H9 (cell line): Measurements from ENCODE around the gene FAIM2. TPM values are rescaled to one million over a fixed set of nuclear protein-coding genes. Genes with fewer than 3 reads are reported as not detected.
A peak's percentile ranks its signal among the peaks of the same experiment; 100 is the strongest.

Experiments used
- DNase-seq: peaks from one replicate; pipeline ENCODE4 v3.0.0-alpha.2; 2017
- H2AFZ ChIP-seq: one replicate; pipeline ENCODE4 v1.6.1; 2013; ENCODE audit warnings: mild to moderate bottlenecking, low read length, control low read depth, moderate library complexity
- H2AK5ac ChIP-seq: 2 replicates; pipeline ENCODE4 v1.6.1; 2013; ENCODE audit warnings: low read length, control low read depth, mixed read lengths; ENCODE audit not compliant: insufficient read length
- H2BK120ac ChIP-seq: one replicate; pipeline ENCODE4 v1.6.1; 2013; ENCODE audit warnings: low read depth, mild to moderate bottlenecking, low read length, control low read depth, inconsistent platforms; ENCODE audit not compliant: poor library complexity, severe bottlenecking
- H2BK12ac ChIP-seq: 2 replicates; pipeline ENCODE4 v1.6.1; 2013; ENCODE audit warnings: low read length, control low read depth, mixed read lengths, low read depth; ENCODE audit not compliant: insufficient read length
- H2BK15ac ChIP-seq: 2 replicates; pipeline ENCODE4 v1.6.1; 2013; ENCODE audit warnings: low read depth, low read length, control low read depth
- H2BK20ac ChIP-seq: one replicate; pipeline ENCODE4 v1.6.1; 2013; ENCODE audit warnings: low read depth, mild to moderate bottlenecking, low read length, control low read depth, inconsistent platforms; ENCODE audit not compliant: poor library complexity, severe bottlenecking
- H2BK5ac ChIP-seq: 2 replicates; pipeline ENCODE4 v1.6.1; 2013; ENCODE audit warnings: low read length, control low read depth, mixed read lengths; ENCODE audit not compliant: insufficient read length
- H3K14ac ChIP-seq: 2 replicates; pipeline ENCODE4 v1.6.1; 2013; ENCODE audit warnings: low read length, control low read depth; ENCODE audit not compliant: insufficient read depth
- H3K18ac ChIP-seq: 2 replicates; pipeline ENCODE4 v1.6.1; 2013; ENCODE audit warnings: low read depth, mild to moderate bottlenecking, mixed read lengths, low read length, control low read depth; ENCODE audit not compliant: insufficient read length
- H3K23ac ChIP-seq: 2 replicates; pipeline ENCODE4 v1.6.1; 2013; ENCODE audit warnings: low read length, control low read depth, mixed read lengths, low read depth; ENCODE audit not compliant: insufficient read length
- H3K23me2 ChIP-seq: 2 replicates; pipeline ENCODE4 v1.6.1; 2013; ENCODE audit warnings: low read depth, mild to moderate bottlenecking, mixed read lengths, low read length, control low read depth; ENCODE audit not compliant: insufficient read length, poor library complexity, severe bottlenecking
- H3K27ac ChIP-seq: 2 replicates; pipeline ENCODE4 v1.5.1; 2013; ENCODE audit warnings: low read length, control low read depth, mixed read lengths, low read depth; ENCODE audit not compliant: insufficient read length
- H3K27me3 ChIP-seq: 2 replicates; pipeline ENCODE4 v1.6.1; 2013; ENCODE audit warnings: low read length, control low read depth, inconsistent platforms; ENCODE audit not compliant: insufficient read depth
- H3K4ac ChIP-seq: 2 replicates; pipeline ENCODE4 v1.6.1; 2013; ENCODE audit warnings: low read depth, mild to moderate bottlenecking, control low read depth, inconsistent platforms, low read length, moderate library complexity
- H3K4me1 ChIP-seq: 2 replicates; pipeline ENCODE4 v1.6.1; 2013; ENCODE audit warnings: low read length, control low read depth, inconsistent platforms; ENCODE audit not compliant: insufficient read depth
- H3K4me2 ChIP-seq: 2 replicates; pipeline ENCODE4 v1.6.1; 2013; ENCODE audit warnings: low read length, control low read depth, mixed read lengths; ENCODE audit not compliant: insufficient read length, insufficient read depth
- H3K56ac ChIP-seq: 2 replicates; pipeline ENCODE4 v1.6.1; 2013; ENCODE audit warnings: low read depth, mild to moderate bottlenecking, mixed read lengths, low read length, control low read depth; ENCODE audit not compliant: insufficient read length
- H3K79me1 ChIP-seq: 2 replicates; pipeline ENCODE4 v1.6.1; 2013; ENCODE audit warnings: low read depth, mild to moderate bottlenecking, moderate library complexity, low read length, control low read depth, inconsistent platforms; ENCODE audit not compliant: insufficient read depth, poor library complexity, severe bottlenecking
- H3K79me2 ChIP-seq: 2 replicates; pipeline ENCODE4 v1.6.1; 2013; ENCODE audit warnings: low read length, control low read depth, inconsistent platforms; ENCODE audit not compliant: insufficient read depth
- H3K9ac ChIP-seq: 2 replicates; pipeline ENCODE4 v1.6.1; 2013; ENCODE audit warnings: low read length, control low read depth, mixed read lengths; ENCODE audit not compliant: insufficient read length; ENCODE audit errors: extremely low read depth
- H3K9me3 ChIP-seq: one replicate; pipeline ENCODE4 v1.6.1; 2013; ENCODE audit warnings: low read depth, low read length, inconsistent platforms; ENCODE audit not compliant: control insufficient read depth
- H3T11ph ChIP-seq: one replicate; pipeline ENCODE4 v1.6.1; 2013; ENCODE audit warnings: mild to moderate bottlenecking, low read length, control low read depth, inconsistent platforms
- H4K20me1 ChIP-seq: one replicate; pipeline ENCODE4 v1.6.1; 2013; ENCODE audit not compliant: control insufficient read depth, insufficient read length, insufficient read depth
- H4K5ac ChIP-seq: 2 replicates; pipeline ENCODE4 v1.6.1; 2013; ENCODE audit warnings: low read depth, mild to moderate bottlenecking, mixed read lengths, low read length, control low read depth; ENCODE audit not compliant: insufficient read length
- H4K8ac ChIP-seq: replicated peaks from 2 replicates; pipeline ENCODE4 v1.6.1; 2013; ENCODE audit warnings: low read length, control low read depth, mixed read lengths, low read depth; ENCODE audit not compliant: insufficient read length
- H4K91ac ChIP-seq: 2 replicates; pipeline ENCODE4 v1.6.1; 2013; ENCODE audit warnings: low read depth, mild to moderate bottlenecking, moderate library complexity, mixed read lengths, low read length, control low read depth; ENCODE audit not compliant: insufficient read length
- H3K27ac Mint-ChIP-seq, 3 experiments: 2 replicates in 2 of 3; 3 replicates in 1 of 3; pipeline ENCODE4 v1.8.0; 2020 to 2021; ENCODE audit warnings: mixed read lengths in 3 of 3, mild to moderate bottlenecking in 1 of 3, moderate library complexity in 1 of 3
- H3K27me3 Mint-ChIP-seq: 2 replicates; pipeline ENCODE4 v1.8.0; 2021; ENCODE audit warnings: low read depth, mild to moderate bottlenecking, moderate library complexity, mixed read lengths
- H3K36me3 Mint-ChIP-seq, 3 experiments: 2 replicates in 2 of 3; 3 replicates in 1 of 3; pipeline ENCODE4 v1.8.0; 2020 to 2021; ENCODE audit warnings: low read depth in 3 of 3, mixed read lengths in 3 of 3; ENCODE audit not compliant: insufficient read depth in 1 of 3
- H3K4me1 Mint-ChIP-seq, 2 experiments: 2 replicates each; pipeline ENCODE4 v1.8.0; 2020; ENCODE audit warnings: mixed read lengths in 2 of 2
- H3K4me3 Mint-ChIP-seq, 2 experiments: 2 replicates in 1 of 2; 3 replicates in 1 of 2; pipeline ENCODE4 v1.8.0; 2020 to 2021; ENCODE audit warnings: mild to moderate bottlenecking in 2 of 2, mixed read lengths in 2 of 2, moderate library complexity in 1 of 2
- H3K9me3 Mint-ChIP-seq, 2 experiments: 2 replicates in 1 of 2; 3 replicates in 1 of 2; pipeline ENCODE4 v1.8.0; 2020; ENCODE audit warnings: mild to moderate bottlenecking in 2 of 2, mixed read lengths in 2 of 2, moderate library complexity in 1 of 2
- WGBS: extraction: QIAGEN DNeasy Blood & Tissue Kit; methylation state at CpG from one replicate; pipeline ENCODE4 v1.1.7; 2013; ENCODE audit warnings: missing lambda C conversion rate, low lambda C conversion rate, mixed read lengths; ENCODE audit not compliant: insufficient read length; ENCODE audit errors: extremely low coverage; 5-methylcytosine and 5-hydroxymethylcytosine counted together
- total RNA-seq: library from RNA; stranded (reverse); gene quantifications from 2 replicates; pipeline ENCODE4 v1.2.1, GENCODE V29; 2021
- TF ChIP-seq, protein P1 (sequence below): fragments of 200-600 bp; sonication (generic); conservative IDR thresholded peaks from 3 replicates; pipeline ENCODE4 v1.8.0; 2021; ENCODE audit warnings: antibody characterized with exemption, mild to moderate bottlenecking

Gene FAIM2
- total RNA-seq, 1 experiment from 2014 or later: 0.42 TPM

DNA sequence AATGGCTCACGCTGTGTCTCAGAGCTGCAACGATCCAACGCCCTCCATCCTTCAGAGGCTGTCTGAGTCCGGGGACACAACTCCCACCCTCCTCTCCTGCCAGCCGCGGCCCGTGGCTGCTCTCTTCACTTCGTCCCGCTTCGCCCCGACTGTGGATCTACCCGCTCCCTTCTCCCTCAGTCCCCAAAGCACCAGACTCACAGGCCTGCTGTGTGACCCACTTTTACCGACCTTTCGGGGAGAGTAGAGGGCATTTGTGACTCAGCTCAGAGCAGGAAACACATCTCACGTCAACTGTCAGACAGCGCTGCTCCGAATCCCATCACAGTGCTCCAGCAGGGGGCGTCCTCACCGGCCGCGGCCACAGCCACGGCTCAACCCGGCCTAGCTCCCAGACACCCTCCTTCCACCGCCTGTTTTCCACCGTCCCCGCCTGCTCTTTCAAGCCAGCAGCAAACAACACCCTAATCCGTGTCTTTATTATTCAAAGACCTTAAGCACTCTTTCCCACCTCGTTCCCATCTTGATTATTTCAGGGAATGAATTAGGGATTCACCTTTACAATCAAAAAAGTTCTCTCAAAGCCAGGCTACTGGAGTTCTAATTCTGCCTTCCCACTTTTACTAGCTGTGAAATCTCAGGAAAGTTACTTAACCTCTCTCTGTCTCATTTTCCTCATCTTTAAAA lies 41.8 kb upstream of the FAIM2 start:
- H4K20me1 ChIP-seq: no peaks in the 10 kb centered on the region
- H3K23ac ChIP-seq: no peak overlapping the region
- DNase-seq: peak; percentile 94
- no peak overlapping the region for H4K8ac ChIP-seq
- no peaks in the 10 kb centered on the region for H3K9me3 ChIP-seq
- H2AK5ac ChIP-seq: no peak overlapping the region
- H2BK5ac ChIP-seq: no peak overlapping the region
- no peak overlapping the region for H3K9ac ChIP-seq
- Mint-ChIP-seq H3K9me3 (no peaks in the 10 kb centered on the region), H3K27me3 (peaks cover 27% of the 10 kb centered on the region), H3K36me3 (no peaks in the 10 kb centered on the region), H3K4me3 (peak overlapping the region; percentile 56 to 75), H3K4me1 (peaks cover 41 to 60% of the 10 kb centered on the region in 2 experiments), H3K27ac (peak overlapping the region in 1 of 3 experiments; percentile 71; a peak in 2 of 7 replicates)
- no peaks in the 10 kb centered on the region; the same call in 1 of the 2 replicates for H3K4me1 ChIP-seq
- no peak overlapping the region for H3T11ph ChIP-seq
- H3K23me2 ChIP-seq: peaks cover 5% of the 10 kb centered on the region
- no peak overlapping the region for H3K56ac ChIP-seq
- TF ChIP-seq, protein P1, sequence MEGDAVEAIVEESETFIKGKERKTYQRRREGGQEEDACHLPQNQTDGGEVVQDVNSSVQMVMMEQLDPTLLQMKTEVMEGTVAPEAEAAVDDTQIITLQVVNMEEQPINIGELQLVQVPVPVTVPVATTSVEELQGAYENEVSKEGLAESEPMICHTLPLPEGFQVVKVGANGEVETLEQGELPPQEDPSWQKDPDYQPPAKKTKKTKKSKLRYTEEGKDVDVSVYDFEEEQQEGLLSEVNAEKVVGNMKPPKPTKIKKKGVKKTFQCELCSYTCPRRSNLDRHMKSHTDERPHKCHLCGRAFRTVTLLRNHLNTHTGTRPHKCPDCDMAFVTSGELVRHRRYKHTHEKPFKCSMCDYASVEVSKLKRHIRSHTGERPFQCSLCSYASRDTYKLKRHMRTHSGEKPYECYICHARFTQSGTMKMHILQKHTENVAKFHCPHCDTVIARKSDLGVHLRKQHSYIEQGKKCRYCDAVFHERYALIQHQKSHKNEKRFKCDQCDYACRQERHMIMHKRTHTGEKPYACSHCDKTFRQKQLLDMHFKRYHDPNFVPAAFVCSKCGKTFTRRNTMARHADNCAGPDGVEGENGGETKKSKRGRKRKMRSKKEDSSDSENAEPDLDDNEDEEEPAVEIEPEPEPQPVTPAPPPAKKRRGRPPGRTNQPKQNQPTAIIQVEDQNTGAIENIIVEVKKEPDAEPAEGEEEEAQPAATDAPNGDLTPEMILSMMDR: peak; percentile 98
- H2BK12ac ChIP-seq: no peak overlapping the region
- no peak overlapping the region for H3K18ac ChIP-seq
- H3K14ac ChIP-seq: peak overlapping the region; percentile 68; the same call in 1 of the 2 replicates
- no peak overlapping the region for H2BK120ac ChIP-seq
- H2BK20ac ChIP-seq: no peak overlapping the region
- H3K79me2 ChIP-seq: no peaks in the 10 kb centered on the region
- WGBS: no CpG with 5 or more reads among the region's 28 CpGs
- peak overlapping the region; percentile 69 for H3K4me2 ChIP-seq
- H4K5ac ChIP-seq: no peak overlapping the region
- no peak overlapping the region for H2AFZ ChIP-seq
- H3K27ac ChIP-seq: no peak overlapping the region
- no peak overlapping the region for H4K91ac ChIP-seq
- no peaks in the 10 kb centered on the region for H3K79me1 ChIP-seq
- no peak overlapping the region; the same call in 1 of the 2 replicates for H2BK15ac ChIP-seq
- no peak overlapping the region for H3K4ac ChIP-seq
- H3K27me3 ChIP-seq: no peaks in the 10 kb centered on the region
